Prostate gland (tissue), 2 donors: Measurements from ENCODE around the gene PDE4D. TPM values are rescaled to one million over a fixed set of nuclear protein-coding genes. Genes with fewer than 3 reads are reported as not detected.
A peak's percentile ranks its signal among the peaks of the same experiment; 100 is the strongest.

ENCODE experiments used
- DNase-seq: peaks from one replicate; pipeline ENCODE4 v3.0.0-alpha.2; 2019; ENCODE audit warnings: low spot score
- H3K27ac ChIP-seq, 2 donors: fragments of 200-600 bp; sonication (generic); 2 replicates each; pipeline ENCODE4 v1.5.1; 2017 to 2019
- H3K27me3 ChIP-seq: fragments of 200-600 bp; sonication (generic); replicated peaks from 2 replicates; pipeline ENCODE4 v1.5.1; 2019; ENCODE audit not compliant: insufficient read depth
- H3K36me3 ChIP-seq, 2 donors: fragments of 200-600 bp; sonication (generic); 1 replicate in 1 of 2; 2 replicates in 1 of 2; pipeline versions ENCODE4 v1.5.1 to v1.8.1; 2017 to 2019
- H3K4me1 ChIP-seq: fragments of 200-600 bp; sonication (generic); replicated peaks from 2 replicates; pipeline ENCODE4 v1.5.1; 2019
- H3K4me3 ChIP-seq, 2 donors: fragments of 200-600 bp; sonication (generic); 2 replicates each; pipeline ENCODE4 v1.5.1; 2017 to 2019
- H3K9me3 ChIP-seq: fragments of 200-600 bp; sonication (generic); 2 replicates; pipeline ENCODE4 v1.5.1; 2017
- POLR2A ChIP-seq: fragments of 450-650 bp; IDR thresholded peaks from one replicate; pipeline ENCODE4 v1.6.1; 2016; ENCODE audit warnings: antibody characterized with exemption, mild to moderate bottlenecking
- POLR2AphosphoS5 ChIP-seq: sonication (generic); formaldehyde crosslinking; IDR thresholded peaks from one replicate; pipeline ENCODE4 v1.6.1; 2017; ENCODE audit warnings: antibody characterized with exemption
- WGBS: methylation state at CpG from one replicate; pipeline ENCODE4 v1.1.5; 2018; 5-methylcytosine and 5-hydroxymethylcytosine counted together
- intact Hi-C: fragments of 100-400 bp; cut with DNase I; formaldehyde crosslinking; loops from one replicate; pipeline ENCODE4 v1.14.2; 2022
- total RNA-seq, 2 donors: library from RNA; depleted of rRNA; stranded (reverse); fragments of >200 nt; gene quantifications; one replicate each; pipeline ENCODE4 v1.1.0, GENCODE V29; 2016
- TF ChIP-seq, protein P1 (sequence below), 4 experiments: fragments of 200-600 bp in 2 of 4; fragments of 450-650 bp in 2 of 4; sonication (generic) in 2 of 4; IDR thresholded peaks; 1 replicate in 3 of 4; 2 replicates in 1 of 4; pipeline ENCODE4 v1.5.1; 2016 to 2019; ENCODE audit warnings: antibody characterized with exemption in 4 of 4, mild to moderate bottlenecking in 2 of 4, moderate library complexity in 2 of 4

The PDE4D gene
- total RNA-seq, 2 donors from 2014 or later, result 64.2 to 75.6 TPM

DNA sequence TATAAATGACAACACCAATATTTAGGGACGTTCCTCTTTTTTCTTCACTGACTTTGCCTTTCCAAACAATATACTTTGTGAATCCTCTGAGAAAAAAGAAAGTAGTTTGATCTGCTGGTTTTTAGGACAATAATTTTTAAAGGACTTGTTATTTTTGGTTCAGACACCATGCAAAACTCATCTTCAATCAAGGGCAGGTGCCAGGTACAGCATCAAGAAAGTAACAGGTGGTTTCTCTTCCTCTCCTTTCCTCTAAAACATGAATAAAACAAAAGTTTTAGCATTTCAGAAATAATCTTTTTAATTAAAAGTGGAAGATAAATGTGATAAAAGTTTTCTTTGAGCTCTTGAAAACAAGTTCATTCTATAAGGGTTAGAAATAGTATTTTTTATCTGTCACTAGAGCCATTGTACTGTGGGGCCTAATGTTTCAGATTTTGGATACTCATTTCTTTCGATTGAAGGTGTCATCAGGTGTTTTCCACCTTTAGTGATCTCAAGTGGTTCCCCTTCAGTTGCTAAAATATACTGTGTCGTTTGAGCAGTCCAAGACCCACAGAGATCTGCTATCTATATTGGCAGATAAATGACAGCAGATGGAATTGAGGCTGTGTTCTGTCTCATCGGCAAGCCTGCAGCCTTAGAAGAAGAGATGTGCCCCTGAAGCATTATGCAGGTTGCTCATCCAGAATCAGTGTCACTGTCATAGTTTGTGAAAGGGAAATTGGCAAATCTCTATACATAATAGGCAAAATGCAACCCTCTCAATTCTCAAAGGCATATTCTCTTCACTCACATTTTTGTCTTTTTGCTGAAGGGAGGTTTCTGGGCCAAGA lies 499.7 kb downstream of the PDE4D start:
- intact Hi-C loops, result loop anchor here (5.0 kb wide), 2 partner anchors 278 to 408 kb away; no protein-coding TSS in a partner anchor
- Histone ChIP-seq H3K27me3 (no peaks in the 10 kb centered on the region), H3K4me1 (no peaks in the 10 kb centered on the region), H3K9me3 (no peaks in the 10 kb centered on the region), H3K4me3 (no peak overlapping the region), H3K36me3 (no peaks in the 10 kb centered on the region), H3K27ac (no peak overlapping the region)
- WGBS, result 70% methylated on average over 4 of the region's 4 CpGs
- TF ChIP-seq POLR2AphosphoS5, result no peak
- no peak for TF ChIP-seq POLR2A
- TF ChIP-seq, protein P1, sequence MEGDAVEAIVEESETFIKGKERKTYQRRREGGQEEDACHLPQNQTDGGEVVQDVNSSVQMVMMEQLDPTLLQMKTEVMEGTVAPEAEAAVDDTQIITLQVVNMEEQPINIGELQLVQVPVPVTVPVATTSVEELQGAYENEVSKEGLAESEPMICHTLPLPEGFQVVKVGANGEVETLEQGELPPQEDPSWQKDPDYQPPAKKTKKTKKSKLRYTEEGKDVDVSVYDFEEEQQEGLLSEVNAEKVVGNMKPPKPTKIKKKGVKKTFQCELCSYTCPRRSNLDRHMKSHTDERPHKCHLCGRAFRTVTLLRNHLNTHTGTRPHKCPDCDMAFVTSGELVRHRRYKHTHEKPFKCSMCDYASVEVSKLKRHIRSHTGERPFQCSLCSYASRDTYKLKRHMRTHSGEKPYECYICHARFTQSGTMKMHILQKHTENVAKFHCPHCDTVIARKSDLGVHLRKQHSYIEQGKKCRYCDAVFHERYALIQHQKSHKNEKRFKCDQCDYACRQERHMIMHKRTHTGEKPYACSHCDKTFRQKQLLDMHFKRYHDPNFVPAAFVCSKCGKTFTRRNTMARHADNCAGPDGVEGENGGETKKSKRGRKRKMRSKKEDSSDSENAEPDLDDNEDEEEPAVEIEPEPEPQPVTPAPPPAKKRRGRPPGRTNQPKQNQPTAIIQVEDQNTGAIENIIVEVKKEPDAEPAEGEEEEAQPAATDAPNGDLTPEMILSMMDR (IDR thresholded peaks at IDR 0.05), result no peak
- DNase-seq, result no peak

DNA sequence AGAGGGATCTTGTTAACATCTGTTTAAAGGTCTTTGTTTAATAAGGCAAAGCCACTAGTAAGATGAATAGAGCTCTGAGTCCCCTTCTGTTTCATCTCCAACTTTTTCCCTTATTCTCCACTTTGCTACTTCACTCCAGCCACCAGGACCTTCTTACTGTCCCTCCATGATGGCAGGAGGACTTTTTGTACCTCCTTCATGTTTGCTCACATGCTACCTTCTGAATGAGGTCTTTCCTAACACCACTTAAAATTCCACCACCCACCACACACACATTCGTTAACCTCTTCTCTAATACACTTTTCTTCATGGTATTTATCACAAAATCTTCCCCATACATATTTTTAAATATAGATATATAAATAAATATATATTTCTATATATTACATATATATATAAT lies 501.9 kb downstream of the PDE4D start:
- Histone ChIP-seq H3K27me3 (no peaks in the 10 kb centered on the region), H3K9me3 (no peaks in the 10 kb centered on the region), H3K4me3 (no peak overlapping the region), H3K36me3 (no peaks in the 10 kb centered on the region), H3K4me1 (no peaks in the 10 kb centered on the region), H3K27ac (no peak overlapping the region)
- no peak for TF ChIP-seq POLR2AphosphoS5
- TF ChIP-seq POLR2A, result no peak
- TF ChIP-seq, protein P1 (IDR thresholded peaks at IDR 0.05), result no peak
- DNase-seq, result no peak
- intact Hi-C loops, result loop anchor here (5.0 kb wide), 2 partner anchors 281 to 411 kb away; no protein-coding TSS in a partner anchor
- 98% methylated on average over 1 of the region's 1 CpG for WGBS

DNA sequence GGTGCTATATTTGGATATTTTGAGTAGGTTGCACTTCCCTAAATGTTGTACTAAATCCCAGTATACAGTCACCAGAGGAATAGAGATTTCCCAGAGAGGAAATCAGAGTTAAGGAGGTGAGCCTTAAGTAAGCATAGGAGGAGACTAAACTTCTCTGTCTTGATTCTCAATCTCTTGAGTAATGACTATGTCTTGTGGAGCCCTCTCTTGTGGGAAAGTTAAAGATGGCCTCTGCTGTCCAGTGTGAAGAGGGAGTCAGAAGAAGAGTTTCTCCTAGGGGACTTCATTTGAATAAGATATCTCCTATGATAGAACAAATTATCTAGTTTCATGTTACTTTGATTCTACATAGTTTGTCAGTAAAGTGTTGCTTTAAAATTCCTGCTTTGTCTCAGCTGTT lies 502.5 kb downstream of the PDE4D start:
- Histone ChIP-seq H3K4me1 (no peaks in the 10 kb centered on the region), H3K9me3 (no peaks in the 10 kb centered on the region), H3K4me3 (no peak overlapping the region), H3K27me3 (no peaks in the 10 kb centered on the region), H3K27ac (no peak overlapping the region), H3K36me3 (no peaks in the 10 kb centered on the region)
- intact Hi-C loops, result loop anchor here (5.0 kb wide), 2 partner anchors 281 to 411 kb away; no protein-coding TSS in a partner anchor
- TF ChIP-seq, protein P1 (IDR thresholded peaks at IDR 0.05), result no peak
- no peak for TF ChIP-seq POLR2AphosphoS5
- TF ChIP-seq POLR2A, result no peak
- DNase-seq, result no peak

DNA sequence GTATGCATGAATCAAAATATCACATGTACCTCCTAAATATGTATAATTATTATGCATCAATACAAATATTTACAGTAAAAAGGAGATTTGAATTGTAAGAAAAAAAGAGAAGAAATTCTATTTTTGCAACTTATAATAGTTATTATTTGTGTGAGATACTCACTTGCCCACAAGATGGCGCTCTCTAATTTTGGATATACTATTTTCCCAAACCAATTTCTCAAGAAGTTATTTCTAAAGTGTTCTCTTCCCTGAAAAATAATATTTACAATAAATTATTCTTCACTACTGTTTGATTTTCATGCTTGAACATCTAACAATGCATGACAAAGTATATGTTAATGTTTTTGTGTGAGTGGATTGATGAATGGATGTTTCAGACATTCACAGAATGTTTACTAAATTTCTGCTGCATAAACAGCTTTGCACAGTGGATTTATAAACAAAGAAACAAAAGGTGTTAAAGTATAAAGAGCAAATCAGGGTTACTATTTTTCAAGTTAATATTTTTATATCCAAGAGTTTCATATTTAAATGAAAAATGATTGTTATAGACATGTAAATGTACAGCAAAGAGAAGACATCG lies 503.4 kb downstream of the PDE4D start:
- no peak overlapping the region for H3K27ac ChIP-seq
- H3K27me3 ChIP-seq, result no peaks in the 10 kb centered on the region
- no peaks in the 10 kb centered on the region for H3K36me3 ChIP-seq
- intact Hi-C loops, result loop anchor here (5.0 kb wide), 2 partner anchors 282 to 412 kb away; no protein-coding TSS in a partner anchor
- TF ChIP-seq POLR2AphosphoS5, result no peak
- TF ChIP-seq, protein P1 (IDR thresholded peaks at IDR 0.05), result peak; percentile 70 to 75 (median 74)
- no peaks in the 10 kb centered on the region for H3K9me3 ChIP-seq
- peak; percentile 29 for DNase-seq
- no peaks in the 10 kb centered on the region for H3K4me1 ChIP-seq
- H3K4me3 ChIP-seq, result no peak overlapping the region
- 50% methylated on average over 2 of the region's 2 CpGs for WGBS
